Mucosa of descending colon (tissue), 3 donors: Measurements from ENCODE around the gene CST4. TPM values are rescaled to one million over a fixed set of nuclear protein-coding genes. Genes with fewer than 3 reads are reported as not detected.
"Not testable (repeated sequence)": the region's sequence is repeated elsewhere in the genome, so short reads cannot be mapped to it uniquely, and the experiment has no call there.

Source experiments
- ATAC-seq: fragments of 200-7000 bp; cut with Tn5 transposase; one replicate; pipeline ENCODE4 v1.9.1; 2020; ENCODE audit warnings: mild to moderate bottlenecking, moderate library complexity
- DNase-seq, 3 donors: peaks; one replicate each; pipeline ENCODE4 v3.0.0-alpha.2; 2020
- H3K36me3 ChIP-seq: fragments of 200-600 bp; one replicate; pipeline ENCODE4 v1.8.0; 2021; ENCODE audit warnings: low read depth, mild to moderate bottlenecking
- H3K4me1 ChIP-seq: fragments of 200-600 bp; one replicate; pipeline ENCODE4 v1.8.0; 2021; ENCODE audit warnings: low read depth, mild to moderate bottlenecking
- H3K4me3 ChIP-seq: fragments of 200-600 bp; one replicate; pipeline ENCODE4 v1.8.0; 2021; ENCODE audit warnings: mild to moderate bottlenecking
- H3K9me3 ChIP-seq: fragments of 200-600 bp; one replicate; pipeline ENCODE4 v1.8.0; 2021; ENCODE audit warnings: mild to moderate bottlenecking
- intact Hi-C, 2 donors: fragments of 100-400 bp; cut with DNase I in 1 of 2; cut with micrococcal nuclease in 1 of 2; formaldehyde crosslinking; loops; one replicate each; pipeline versions ENCODE4 v1.11.0 to v1.11.1; 2022; cut with DNase I, micrococcal nuclease
- total RNA-seq, 3 donors: library from RNA; stranded (reverse); fragmentation: NEBNext Ultra II Directional in 2 of 3; extraction: Animal tissue kit (Norgen Biotek cat#: 25700) in 2 of 3; gene quantifications; one replicate each; pipeline versions ENCODE4 v1.2.1 to v1.2.4, GENCODE V29; 2021 to 2023
- TF ChIP-seq, protein P1 (sequence below): fragments of 200-600 bp; IDR thresholded peaks from one replicate; pipeline ENCODE4 v1.8.0; 2022; ENCODE audit warnings: antibody characterized with exemption, mild to moderate bottlenecking
- donor health status: DM: no; HTN: no; CAD: no; lungs with moderate emphysema.
- donor health status: DM: no; HTN: no; CAD: no.
- donor health status: DM: no; HTN: yes; CAD: no.

The CST4 gene
- total RNA-seq, 3 donors from 2014 or later = not detected

GRCh38 chr20:23697947-23698346 lies 9.1 kb upstream of the CST4 start:
- DNase-seq = no peak
- TF ChIP-seq, protein P1, sequence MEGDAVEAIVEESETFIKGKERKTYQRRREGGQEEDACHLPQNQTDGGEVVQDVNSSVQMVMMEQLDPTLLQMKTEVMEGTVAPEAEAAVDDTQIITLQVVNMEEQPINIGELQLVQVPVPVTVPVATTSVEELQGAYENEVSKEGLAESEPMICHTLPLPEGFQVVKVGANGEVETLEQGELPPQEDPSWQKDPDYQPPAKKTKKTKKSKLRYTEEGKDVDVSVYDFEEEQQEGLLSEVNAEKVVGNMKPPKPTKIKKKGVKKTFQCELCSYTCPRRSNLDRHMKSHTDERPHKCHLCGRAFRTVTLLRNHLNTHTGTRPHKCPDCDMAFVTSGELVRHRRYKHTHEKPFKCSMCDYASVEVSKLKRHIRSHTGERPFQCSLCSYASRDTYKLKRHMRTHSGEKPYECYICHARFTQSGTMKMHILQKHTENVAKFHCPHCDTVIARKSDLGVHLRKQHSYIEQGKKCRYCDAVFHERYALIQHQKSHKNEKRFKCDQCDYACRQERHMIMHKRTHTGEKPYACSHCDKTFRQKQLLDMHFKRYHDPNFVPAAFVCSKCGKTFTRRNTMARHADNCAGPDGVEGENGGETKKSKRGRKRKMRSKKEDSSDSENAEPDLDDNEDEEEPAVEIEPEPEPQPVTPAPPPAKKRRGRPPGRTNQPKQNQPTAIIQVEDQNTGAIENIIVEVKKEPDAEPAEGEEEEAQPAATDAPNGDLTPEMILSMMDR = no peak
- no peaks in the 10 kb centered on the region for H3K9me3 ChIP-seq
- no peaks in the 10 kb centered on the region for H3K36me3 ChIP-seq
- ATAC-seq = no peak
- no peaks in the 10 kb centered on the region for H3K4me1 ChIP-seq
- intact Hi-C loops = no loop called here
- H3K4me3 ChIP-seq = no peak overlapping the region

DNA sequence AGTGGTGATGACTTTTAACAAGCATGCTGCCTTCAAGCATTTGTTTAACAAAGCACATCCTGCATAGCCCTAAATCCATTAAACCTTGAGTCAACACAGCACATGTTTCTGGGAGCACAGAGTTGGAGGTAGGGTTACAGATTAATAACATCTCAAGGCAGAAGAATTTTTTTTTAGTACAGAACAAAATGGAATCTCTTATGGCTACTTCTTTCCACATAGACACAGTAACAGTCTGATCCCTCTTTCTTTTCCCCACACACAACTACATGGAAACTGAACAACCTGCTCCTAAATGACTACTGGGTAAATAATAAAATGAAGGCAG lies 6.2 kb upstream of the CST4 start:
- H3K9me3 ChIP-seq, ATAC-seq, intact Hi-C loops, H3K4me3 ChIP-seq, DNase-seq, H3K4me1 ChIP-seq, H3K36me3 ChIP-seq: not testable (repeated sequence)

- H3K9me3 ChIP-seq, DNase-seq, intact Hi-C loops, ATAC-seq, H3K36me3 ChIP-seq, H3K4me1 ChIP-seq, H3K4me3 ChIP-seq: not testable (repeated sequence)
These were observed 5.6 kb upstream of the CST4 start for GRCh38 chr20:23694178-23695067.

- H3K4me3 ChIP-seq, intact Hi-C loops, H3K9me3 ChIP-seq, DNase-seq, H3K36me3 ChIP-seq, H3K4me1 ChIP-seq: not testable (repeated sequence)
- peak; percentile 18 for ATAC-seq
These were observed 4.1 kb upstream of the CST4 start for GRCh38 chr20:23692725-23693619.

DNA sequence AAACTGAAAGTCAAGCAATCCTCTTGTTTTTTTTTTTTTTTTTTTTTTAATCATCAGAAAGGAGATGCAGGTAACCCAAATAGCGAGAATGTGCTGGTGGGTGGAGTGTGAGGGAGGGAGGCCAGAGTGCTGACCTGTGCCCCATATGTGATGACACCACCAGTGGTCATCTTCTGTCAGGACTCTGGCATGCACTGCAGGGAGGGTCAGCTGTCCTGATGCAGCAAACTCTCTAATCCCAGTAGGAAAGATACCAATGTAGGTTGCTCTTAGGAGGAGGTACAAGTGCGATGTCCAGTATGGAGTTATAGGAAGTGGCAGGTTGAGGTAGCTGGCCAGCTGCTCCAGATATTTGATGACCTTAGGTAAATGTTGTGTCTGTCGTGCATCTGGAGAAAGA lies 2.8 kb upstream of the CST4 start:
- intact Hi-C loops = no loop called here
- no peaks in the 10 kb centered on the region for H3K9me3 ChIP-seq
- H3K4me1 ChIP-seq = no peaks in the 10 kb centered on the region
- no peaks in the 10 kb centered on the region for H3K36me3 ChIP-seq
- H3K4me3 ChIP-seq = no peak overlapping the region
- TF ChIP-seq, protein P1 = no peak
- ATAC-seq (no peak), DNase-seq (no peak)

DNA sequence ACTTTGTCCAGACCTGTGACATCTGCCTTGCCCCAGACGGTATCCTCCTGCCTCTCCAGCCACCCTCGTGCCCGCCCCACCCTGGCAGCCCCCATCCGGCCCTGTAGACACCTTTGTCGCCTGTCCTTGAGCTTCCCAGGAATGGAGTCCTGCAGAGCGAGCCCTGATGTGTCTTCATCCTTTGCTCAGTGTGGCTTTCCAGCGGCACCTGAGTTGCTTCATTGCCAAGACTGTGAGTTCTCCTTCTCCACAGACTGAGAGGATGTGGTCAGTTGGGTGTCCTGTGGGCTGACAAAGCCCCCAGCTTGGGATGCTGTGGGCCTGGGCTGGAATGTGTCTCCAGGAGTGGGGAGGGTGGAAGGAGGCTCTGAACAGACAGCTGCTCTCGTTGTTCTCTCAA lies 1.7 kb upstream of the CST4 start:
- DNase-seq (no peak), ATAC-seq (no peak)
- Histone ChIP-seq H3K9me3 (no peaks in the 10 kb centered on the region), H3K4me3 (no peak overlapping the region), H3K36me3 (no peaks in the 10 kb centered on the region), H3K4me1 (no peaks in the 10 kb centered on the region)
- intact Hi-C loops = no loop called here
- TF ChIP-seq, protein P1 = no peak

DNA sequence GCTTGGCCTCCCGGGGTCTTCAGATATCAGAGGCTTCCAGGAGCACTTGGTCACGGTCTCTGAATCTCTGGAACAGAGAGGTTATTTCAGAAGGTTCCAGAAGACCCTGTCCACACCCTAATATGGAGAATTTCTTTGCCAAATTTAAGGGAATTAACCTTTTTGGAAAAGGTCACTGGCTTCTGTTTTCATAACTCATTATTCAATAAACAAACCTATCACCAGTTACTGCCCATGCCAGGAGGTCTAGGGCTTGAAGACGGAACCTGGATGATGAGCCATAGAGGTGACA lies 507 bp upstream of the CST4 start:
- TF ChIP-seq, protein P1 = no peak
- DNase-seq (no peak), ATAC-seq (no peak)
- H3K4me1 ChIP-seq = no peaks in the 10 kb centered on the region
- no peak overlapping the region for H3K4me3 ChIP-seq
- no peaks in the 10 kb centered on the region for H3K36me3 ChIP-seq
- intact Hi-C loops = no loop called here
- H3K9me3 ChIP-seq = no peaks in the 10 kb centered on the region
